NCI-H524 (cell line): Measurements from ENCODE around the gene MEX3A.
A peak's percentile ranks its signal among the peaks of the same experiment; 100 is the strongest.
"Not testable (repeated sequence)": the region's sequence is repeated elsewhere in the genome, so short reads cannot be mapped to it uniquely, and the experiment has no call there.

Experiments
- DNase-seq, 2 experiments: peaks; one replicate each; lab custom pipeline; 2025; lab: John Stamatoyannopoulos, UW

The MEX3A gene

DNA sequence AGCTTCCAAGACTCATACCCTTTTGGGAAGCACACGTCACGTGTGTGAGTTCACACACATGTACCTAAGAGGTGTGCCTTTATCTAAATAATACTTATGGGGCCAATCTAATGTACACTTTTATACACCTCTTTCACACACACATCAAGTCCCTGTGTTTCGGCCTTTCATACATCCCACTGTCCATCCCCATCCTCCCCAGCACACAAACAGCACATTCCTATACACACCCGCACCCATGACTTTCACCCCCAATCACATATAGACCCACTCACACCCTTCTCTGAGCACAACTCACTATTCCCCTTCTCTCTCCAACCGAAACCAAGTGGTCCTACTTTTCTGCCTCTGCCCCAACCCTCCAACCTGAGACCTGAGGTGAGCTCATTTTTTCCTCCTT, 3.5 kb downstream of the MEX3A start:
- DNase-seq: no peak

DNA sequence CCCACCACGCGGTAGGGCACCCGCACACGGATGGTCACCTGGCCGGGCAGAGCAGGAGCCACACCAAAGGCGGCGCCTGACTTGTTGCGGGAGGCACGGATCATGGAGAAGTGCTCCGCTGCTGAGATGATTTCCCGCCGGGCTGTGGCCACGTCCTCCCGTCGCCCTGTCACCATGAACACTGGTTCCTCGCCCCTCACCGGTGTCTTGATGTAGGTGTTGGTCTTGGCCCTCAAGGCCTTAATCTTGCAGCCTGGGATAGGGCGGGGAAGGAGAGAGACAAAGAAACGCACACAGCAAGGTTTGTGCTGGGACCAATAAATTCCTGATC, 4.9 kb downstream of the MEX3A start:
- no peak for DNase-seq

DNA sequence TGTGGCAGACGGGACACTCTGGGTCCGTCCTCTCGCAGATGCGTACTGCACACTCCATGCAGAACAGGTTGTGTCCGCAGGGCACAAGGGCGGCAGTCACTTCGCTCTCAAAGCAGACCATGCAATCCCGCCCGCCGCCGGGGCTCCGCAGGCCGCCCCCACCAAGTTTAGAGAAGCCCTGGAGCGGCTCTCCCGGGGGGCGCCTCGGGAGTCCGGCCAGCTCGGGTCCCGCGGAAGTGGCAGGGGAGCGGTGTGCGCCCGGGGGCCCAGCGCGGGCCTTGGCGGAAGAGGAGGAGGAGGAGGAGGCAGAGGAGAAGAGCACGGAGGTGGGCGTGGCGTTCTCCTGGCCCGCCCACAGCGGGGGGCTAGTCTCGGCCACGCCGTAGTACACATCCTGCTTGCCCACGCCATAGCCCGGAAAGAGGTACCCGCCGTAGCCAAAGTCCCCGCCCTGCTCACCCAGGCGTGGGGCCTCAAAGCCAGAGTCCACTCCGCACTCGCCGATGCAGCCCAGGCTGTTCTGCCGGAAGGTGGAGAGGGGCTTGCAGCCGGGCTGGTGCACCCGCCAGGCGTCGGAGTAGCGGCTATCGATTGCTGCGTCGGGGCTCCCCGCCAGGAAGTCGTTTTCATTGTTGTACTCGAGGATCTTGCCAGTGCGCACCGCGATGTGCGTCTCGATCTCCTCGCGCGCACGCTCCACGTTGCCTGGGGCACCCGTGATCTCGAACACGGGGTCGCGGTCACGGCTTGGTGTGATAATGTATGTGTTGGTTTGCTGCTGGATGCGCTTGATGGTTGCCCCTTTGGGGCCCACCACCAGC, 5.4 kb downstream of the MEX3A start:
- no peak for DNase-seq

DNA sequence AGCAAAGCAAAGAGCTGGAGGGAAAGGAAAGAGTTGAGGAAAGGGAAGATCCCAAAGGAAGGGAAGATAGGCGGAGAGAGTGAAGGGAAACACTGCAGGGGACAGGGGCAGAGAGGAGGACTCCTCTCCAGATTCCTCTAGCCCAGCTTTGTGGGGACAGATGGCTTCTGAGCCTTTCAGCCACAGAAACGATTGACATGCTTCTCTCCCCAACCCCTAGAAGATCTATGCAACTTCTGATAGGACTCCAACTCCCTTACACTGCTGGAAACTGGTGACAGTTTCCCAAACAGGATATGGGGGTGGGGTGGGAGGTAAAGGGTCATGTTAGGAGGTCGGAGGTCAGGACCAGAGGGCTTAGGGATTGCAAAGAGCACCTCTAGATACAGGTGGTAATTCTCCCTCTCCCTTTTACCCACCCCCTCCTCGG, 6.5 kb downstream of the MEX3A start:
- DNase-seq: no peak

DNA sequence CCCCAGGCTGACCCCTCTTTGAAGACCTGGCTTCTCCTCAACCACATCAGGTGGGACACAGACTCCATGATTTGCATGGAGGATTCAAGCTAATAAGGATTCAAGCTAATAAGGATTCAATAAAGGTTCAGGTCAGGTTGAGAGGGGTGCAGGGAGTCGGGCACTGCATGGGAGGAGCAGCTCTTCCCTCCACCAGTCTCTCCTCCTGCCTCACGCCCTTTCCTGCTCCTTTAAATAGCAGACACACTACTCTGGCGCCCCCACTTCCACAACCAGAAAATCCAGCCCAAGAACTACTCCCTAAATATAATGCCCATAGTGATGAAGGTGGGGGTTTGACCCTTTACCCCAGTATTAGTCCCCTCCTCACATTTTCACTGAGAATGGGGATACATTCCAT, 7.1 kb downstream of the MEX3A start:
- DNase-seq: peak in 1 of 2 experiments; percentile 21

DNA sequence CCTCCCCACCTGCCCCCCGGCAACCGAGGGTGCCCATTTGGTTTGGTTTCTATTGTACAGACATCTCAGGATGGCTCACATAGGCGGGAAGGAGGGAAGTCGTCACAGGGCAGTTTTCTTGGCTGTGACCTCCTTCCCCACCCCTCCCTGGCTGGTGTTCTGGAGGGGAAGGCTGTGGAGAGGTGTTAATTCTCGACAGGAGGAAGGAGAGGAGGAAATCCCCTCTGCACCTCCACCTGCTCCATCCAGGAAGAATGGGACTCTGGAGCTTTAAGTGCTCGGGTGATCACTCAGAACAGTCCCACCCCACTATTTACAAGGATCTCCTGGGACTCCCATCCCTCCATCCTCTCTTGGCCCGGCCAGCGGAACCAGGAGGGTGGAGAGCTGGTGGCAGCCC, 7.6 kb downstream of the MEX3A start:
- DNase-seq: no peak

DNA sequence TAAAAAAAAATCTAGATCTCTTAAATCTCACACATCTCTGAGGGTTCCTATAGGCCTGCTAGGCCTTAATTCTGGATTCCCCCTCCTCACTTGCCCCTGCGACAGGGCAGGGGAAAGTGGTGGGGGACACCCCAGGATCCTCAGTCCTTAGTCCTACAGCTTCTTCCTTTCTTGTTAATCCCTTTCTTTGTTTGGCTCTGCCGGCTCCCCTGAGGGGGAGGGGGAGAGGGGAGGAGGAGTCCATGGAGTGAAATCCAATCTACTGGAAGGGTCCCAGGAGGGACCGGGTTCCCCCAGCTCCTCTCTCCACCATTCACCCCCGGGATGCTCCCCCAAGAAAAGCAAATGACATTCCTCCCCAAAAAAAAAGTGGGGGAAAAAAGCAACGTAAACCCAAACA, 8.5 kb downstream of the MEX3A start:
- DNase-seq: peak; percentile 29 to 58

DNA sequence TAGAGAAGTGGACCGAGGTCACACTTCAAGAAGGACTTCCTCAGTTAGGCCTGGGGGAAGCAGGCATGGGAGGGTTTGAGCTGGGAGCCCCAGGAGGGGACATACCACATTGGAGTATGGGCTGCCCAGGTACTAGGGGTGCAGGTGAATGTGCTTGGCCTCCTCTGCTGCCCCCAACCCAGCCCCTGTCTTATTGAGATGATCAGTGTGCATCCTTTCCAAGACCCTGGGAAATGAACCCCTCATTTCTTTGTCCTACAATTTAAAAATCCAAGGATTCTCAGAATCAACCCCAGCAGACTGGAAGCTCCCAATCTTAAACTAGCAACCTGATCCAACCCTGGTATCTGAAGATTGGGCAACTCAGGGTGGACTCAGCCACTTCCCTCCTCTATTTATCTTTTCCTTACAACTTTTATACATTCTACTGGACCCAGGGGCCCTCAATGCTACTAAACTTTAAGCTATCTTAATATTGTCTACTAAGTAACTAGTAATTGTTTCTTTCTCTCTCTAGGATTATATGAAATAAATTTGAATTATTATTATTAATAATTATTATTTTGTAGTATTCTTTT, 9.1 kb downstream of the MEX3A start:
- no peak for DNase-seq

DNA sequence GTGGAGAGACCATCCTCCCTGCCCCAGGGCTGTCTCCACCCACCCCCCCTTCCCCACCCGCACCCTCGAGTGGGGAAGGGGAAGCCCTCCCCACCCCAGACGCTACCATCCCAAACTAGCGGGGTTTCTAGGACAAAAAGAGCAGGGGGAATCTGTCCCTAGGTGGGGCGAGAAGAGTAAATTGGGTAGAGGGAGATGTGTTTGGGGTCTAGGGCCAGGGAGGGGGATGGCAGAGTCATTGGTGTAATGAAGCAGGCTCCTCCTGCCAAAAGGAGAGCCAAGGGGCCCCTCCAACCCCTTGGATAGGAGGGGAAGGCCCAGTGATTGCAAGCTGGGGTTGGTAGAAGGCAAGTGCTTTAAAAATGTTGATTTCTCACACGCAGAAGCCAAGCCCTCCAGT, 10.0 kb downstream of the MEX3A start:
- DNase-seq: no peak

DNA sequence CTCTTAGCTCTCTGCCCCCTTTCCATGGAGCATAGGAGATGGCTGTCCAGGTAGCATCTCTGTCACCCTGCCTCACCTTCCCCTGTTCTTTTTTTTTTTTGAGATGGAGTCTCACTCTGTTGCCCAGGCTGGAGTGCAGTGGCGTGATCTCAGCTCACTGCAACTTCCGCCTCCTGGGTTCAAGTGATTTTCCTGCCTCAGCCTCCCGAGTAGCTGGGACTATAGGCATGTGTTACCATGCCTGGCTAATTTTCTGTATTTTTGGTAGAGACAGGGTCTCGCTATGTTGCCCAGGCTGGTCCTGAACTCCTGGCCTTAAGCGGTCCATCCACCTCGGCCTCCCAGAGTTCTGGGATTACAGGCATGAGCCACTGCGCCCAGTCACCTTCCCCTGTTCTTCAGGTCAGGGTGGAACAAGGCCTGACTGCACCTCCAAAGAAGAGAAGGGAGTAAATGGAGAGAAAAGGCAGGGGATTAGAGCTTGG, 10.9 kb downstream of the MEX3A start:
- DNase-seq: not testable (repeated sequence)

DNA sequence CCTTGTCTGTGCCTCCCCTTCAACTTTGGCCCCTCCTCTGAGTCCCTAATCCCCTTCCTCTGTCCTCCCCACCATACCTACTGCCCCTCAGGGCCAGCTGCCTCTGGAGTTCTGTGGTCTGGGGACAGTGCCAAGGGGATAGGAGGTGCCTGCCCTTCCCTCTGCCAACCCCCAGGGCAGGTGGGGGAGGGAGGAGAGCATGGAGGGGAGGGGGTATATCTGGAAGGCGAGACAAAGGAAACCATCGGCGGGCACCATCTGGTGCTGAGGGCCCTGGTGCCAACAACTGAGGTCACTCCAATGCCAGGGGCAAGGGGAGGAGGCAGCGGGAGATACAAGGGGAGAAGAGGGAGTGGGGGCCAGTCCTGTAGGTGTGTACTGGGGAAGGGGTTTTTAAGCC, 11.7 kb downstream of the MEX3A start:
- DNase-seq: peak; percentile 88 to 90

DNA sequence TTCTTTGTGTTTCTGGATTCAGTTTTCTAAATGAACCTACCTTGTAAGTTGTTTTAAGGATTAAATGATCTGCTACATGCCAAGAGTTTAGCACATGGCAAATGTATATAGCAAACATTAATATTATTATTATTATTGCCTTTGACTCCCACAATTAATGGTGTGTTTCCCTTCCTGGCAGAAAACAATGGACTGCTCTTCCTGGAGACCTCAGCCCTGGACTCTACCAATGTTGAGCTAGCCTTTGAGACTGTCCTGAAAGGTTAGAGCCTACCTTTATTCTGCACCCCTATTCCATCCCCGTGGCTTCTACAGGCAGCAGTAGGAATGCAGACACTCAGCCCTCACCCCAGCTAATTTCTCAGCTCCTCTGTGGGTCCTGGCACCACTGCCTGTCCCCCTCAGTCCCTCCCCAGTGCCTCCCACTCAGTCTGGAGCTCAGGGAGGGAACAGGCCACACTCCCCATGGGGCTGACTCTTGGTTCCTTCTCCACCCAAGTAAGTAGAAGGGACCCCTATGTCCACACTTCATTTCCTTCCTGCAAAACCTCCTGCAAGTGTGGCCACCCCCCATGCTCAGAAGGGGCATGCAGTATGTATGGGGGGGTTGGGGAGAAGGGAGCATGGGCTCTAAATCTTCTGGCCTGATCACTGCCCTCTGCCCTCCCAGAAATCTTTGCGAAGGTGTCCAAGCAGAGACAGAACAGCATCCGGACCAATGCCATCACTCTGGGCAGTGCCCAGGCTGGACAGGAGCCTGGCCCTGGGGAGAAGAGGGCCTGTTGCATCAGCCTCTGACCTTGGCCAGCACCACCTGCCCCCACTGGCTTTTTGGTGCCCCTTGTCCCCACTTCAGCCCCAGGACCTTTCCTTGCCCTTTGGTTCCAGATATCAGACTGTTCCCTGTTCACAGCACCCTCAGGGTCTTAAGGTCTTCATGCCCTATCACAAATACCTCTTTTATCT, 12.5 kb downstream of the MEX3A start:
- DNase-seq: no peak

DNA sequence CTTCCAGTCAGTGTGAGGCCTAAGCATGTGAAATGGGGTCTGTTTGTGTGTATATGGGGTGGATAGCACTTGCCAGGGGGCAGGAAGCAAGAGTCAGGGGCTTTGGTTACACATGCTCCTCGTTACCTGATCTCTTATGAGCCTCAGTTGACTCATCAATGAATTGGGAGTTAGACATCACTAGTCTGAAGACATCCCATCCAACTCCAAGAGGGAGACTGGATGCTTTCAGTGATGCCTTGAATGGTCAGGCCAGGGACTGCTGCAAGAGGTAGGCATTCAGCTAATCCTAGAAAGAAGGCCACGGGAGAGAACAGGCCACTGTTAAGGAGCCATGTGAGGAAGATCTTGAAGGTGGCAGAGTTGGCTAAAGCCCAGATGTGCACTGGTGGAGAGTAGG, 15.0 kb downstream of the MEX3A start:
- no peak for DNase-seq

DNA sequence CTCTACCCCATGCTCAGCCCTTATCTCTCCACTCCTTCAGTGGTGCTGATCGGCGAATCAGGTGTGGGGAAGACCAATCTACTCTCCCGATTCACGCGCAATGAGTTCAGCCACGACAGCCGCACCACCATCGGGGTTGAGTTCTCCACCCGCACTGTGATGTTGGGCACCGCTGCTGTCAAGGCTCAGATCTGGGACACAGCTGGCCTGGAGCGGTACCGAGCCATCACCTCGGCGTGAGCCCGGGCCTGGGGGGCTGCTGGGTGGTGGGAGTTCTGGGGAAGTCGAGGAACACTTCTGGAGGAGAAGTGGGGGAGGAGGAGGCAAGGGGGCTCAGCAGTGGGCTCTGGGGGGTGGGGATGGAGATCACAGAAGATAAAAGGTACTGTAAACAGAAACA, 16.4 kb downstream of the MEX3A start:
- no peak for DNase-seq

DNA sequence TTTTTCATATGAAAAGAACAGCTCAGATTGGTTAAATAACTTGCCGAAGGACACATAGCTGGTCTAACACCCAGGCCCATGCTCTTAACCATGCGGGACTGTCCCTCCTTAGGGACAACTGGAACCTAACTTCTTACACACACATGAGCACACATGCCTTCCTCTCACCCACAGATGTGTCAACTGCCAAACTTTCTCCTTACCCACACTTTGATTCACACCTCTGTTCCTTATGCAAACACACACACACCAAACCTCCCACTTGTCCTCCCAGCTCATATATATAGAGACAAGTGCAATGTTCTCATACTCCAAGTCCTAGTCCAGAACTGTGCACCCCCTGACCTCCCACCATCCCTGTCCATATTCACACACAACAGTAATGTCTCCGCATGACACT, 17.1 kb downstream of the MEX3A start:
- DNase-seq: no peak

DNA sequence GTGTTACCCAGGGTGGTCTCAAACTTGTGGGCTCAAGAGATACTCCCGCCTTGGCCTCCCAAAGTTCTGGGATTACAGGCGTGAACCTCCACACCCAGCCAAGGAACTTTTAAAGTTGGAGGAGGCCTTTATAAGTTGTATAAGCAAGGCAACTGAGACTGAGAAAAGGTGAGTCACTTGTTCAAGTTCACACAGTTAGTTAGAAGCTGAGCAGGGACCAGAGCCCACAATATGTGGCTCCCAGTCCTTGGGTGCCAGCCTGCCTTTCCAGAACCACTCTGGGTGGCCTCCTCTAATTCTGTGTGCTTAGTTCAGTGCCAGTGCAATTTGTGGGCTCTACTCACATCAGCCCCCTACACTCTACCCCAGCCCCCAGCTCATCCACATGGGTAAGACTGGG, 17.6 kb downstream of the MEX3A start:
- DNase-seq: no peak

DNA sequence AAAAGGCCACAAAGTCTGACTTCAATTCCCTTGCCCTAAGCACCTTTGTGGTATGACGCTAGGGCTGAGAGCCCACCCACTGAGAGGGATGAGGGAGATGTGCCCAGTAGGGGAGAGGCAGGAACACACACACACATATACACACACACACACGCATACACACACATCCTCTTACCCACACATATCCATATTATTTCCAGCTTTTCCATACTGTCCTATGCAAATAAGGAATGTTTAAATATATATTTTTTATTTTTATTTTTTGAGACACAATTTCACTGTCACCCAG, 18.3 kb downstream of the MEX3A start:
- no peak for DNase-seq

DNA sequence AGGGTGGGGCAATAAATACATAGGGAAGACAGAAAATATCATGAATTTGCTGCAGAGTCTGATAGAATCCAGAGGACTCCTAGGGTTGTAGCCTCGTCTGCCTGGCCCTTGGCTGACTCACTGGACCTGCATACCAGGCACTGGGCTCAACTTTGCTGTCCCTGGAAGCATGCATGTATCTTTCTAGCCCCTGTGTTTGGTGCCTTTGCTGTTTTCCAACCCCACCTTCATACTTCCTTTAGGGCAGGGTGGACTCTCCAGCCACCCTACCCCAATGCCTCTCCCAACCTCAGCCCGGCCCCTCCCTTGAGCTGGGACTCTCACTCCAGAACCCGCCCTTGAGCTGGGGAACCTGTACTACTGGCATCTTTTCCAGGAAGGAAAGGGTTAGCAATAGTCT, 20.1 kb downstream of the MEX3A start:
- no peak for DNase-seq

DNA sequence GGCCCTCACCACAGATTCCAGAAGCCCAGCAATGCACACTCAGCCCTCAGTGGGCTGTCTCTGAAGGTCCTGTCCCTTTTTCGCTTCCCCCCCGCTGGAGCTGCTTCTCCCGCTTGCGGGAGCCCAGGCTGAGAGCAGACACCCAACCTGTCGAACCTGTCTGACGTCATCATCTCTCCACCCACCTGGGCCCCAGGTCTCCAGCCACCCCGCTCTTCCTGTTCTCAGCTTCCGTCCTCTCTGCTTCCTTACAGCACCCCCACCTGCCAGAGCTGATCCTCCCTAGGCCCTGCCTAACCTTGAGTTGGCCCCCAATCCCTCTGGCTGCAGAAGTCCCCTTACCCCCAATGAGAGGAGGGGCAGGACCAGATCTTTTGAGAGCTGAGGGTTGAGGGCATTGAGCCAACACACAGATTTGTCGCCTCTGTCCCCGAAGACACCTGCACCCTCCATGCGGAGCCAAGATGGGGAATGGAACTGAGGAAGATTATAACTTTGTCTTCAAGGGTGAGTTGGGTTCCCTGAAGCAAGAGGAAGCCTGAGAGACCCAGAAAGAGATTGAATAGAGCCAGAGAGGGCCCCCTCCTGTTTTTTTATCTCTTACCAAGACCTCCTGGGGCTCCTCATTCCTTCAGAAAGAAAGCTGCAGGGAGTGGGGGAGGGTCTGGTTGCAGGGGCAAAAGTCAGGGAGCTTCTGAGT, 21.2 kb downstream of the MEX3A start, which contains the start of gene RAB25:
TSS of gene RAB25 (plus strand) at position 224 of the 700 bp plus-strand sequence. CDS start at position 465, 241 bp downstream.
- DNase-seq: no peak

DNA sequence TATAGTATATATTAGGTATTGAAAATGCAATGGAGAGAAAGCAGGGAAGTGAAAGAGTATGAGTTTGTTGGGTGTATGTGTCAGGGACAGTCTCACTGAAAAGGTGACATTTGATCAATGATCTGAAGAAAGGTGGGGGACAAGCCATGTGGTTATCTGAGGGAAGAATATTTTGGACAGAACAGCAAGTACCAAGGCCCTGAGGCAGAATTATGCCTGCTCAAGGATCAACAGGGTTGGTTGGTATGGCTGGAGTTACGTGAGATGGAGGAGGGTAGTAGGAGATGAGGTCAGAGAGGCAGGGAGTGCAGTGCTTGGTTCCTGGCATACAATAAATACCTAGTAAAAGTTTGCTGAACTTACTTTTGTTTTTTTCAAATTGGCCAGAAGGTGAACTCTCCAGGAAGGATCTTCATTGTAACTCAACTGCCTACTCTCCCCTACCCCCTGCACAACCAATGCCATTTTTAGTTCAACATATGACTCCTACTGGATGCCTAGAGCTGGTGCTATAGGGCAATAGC, 25.9 kb downstream of the MEX3A start:
- no peak for DNase-seq

DNA sequence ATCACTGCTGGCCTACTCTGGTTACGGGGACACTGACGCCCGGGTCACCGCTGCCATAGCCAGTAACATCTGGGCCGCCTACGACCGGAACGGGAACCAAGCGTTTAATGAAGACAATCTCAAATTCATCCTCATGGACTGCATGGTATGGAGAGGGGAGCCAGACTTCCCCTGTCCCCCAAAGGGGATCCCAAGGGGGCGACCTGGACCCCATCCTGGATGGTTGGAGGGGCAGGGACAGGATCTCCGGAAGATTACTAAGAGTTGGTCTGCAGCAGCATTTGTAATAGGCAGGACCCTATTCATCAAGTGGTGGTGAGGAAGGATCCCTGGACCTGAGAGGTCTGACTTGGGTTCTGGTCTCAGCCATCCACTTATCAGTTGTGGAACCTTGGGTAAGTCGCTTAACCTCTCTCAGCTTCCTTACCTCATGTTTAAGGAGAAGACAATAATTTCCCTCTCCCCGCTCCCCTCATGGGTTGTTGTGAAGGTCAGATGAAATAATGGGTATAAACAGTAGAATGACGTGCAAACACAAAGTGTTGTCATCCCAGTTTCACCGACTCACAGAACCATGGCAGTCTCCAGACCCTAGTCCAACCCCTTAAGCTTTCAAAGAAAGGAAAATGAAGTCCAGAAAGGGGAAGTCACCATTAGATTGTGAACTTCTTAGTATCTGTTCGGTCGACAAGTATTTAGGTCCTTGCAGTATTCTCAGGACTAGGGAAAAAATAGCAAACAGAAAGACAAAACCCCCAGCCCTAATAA, 26.8 kb downstream of the MEX3A start:
- no peak for DNase-seq
